Measurements from ENCODE around the gene ARL17A.
"Not testable (repeated sequence)": the region's sequence is repeated elsewhere in the genome, so short reads cannot be mapped to it uniquely, and the experiment has no call there.

Gene ARL17A

DNA sequence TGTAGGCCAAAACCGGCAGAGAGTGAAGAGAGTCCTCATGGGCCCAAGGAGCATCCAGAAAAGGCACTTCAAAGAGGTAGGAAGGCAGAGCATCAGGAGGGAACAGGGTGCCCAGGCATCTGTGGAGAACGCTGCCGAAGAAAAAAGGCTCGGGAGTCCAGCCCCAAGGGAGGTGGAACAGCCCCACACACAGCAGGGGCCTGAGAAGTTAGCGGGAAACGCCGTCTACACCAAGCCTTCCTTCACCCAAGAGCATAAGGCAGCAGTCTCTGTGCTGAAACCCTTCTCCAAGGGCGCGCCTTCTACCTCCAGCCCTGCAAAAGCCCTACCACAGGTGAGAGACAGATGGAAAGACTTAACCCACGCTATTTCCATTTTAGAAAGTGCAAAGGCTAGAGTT lies 30.9 kb downstream of the ARL17A start:
- DNase-seq (ENCODE audit: low read depth): not testable (repeated sequence)

DNA sequence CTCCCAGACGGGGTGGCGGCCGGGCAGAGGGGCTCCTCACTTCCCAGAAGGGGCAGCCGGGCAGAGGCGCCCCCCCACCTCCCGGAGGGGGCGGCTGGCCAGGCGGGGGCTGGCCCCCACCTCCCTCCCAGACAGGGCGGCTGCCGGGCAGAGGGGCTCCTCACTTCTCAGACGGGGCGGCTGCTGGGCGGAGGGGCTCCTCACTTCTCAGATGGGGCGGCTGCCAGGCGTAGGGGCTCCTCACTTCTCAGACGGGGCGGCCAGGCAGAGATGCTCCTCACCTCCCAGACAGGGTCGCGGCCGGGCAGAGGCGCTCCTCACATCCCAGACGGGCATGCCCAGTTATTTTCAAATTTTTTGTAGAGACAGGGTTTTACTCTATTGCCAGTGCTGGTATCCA lies 44.8 kb downstream of the ARL17A start:
- not testable (repeated sequence) for DNase-seq (ENCODE audit: low read depth)

DNA sequence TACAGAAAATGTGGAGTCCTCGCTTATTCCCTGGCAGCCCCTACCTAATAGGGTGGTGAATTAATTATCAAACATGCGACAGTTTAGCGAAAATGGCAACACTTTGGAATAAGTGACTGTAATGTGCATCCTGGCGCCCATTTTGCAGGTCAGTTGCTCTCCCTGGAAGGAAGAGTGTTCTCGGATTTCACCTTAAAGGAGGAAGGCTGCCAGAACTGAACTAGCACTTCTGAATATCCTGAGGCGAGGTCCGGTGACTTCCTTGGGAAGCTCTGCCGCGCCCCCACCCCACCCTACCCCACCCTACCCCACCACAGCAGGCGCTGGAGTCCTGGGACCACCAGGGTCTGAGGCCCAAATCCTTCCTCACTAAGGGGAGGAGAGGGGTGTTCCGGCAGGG lies 67.3 kb downstream of the ARL17A start, which contains the start of gene LRRC37A2:
LRRC37A2 (plus strand) TSS at position 301 of the 400 bp plus-strand sequence. CDS start 245 bp downstream, outside the sequence.
- DNase-seq (ENCODE audit: low read depth): not testable (repeated sequence)

GRCh38 chr17:46505896-46506295 lies 73.6 kb downstream of the ARL17A start:
- not testable (repeated sequence) for DNase-seq (ENCODE audit: low read depth)

DNA sequence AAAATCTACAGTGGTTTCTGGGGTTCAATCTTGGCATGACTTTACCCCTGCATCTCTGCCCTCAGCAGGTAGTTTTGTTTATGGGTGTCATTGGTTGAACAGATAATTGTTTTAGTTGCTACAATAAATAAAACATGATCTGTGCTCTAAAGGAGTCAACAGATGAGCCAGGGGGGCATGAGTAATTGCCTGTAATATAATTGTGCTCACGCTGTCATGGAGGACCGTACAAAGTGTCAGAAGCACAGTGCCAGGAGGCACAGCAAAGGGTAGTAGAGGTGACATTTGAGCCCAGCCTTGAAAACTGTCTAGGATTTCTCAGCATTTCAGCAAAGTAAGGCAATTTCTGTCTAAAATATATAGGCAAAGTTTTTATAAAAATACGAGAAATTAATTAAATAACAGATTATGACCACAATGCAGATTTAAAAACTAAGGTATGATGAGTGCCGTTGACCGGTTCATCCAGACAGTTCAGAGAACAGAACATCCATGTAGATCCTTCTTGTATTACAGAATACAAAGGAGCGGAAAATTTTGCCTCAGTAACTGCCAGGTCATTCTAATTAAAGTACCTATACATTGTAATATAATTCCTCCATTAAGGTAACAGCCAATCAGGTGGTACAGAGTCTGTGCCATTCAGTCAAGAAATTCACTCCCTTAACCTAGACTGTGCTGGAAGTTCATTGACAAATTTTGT lies 79.9 kb downstream of the ARL17A start:
- not testable (repeated sequence) for DNase-seq (ENCODE audit: low read depth)

- DNase-seq (ENCODE audit: low read depth): not testable (repeated sequence)
Measured at GRCh38 chr17:46492021-46492420, 87.5 kb downstream of the ARL17A start.

DNA sequence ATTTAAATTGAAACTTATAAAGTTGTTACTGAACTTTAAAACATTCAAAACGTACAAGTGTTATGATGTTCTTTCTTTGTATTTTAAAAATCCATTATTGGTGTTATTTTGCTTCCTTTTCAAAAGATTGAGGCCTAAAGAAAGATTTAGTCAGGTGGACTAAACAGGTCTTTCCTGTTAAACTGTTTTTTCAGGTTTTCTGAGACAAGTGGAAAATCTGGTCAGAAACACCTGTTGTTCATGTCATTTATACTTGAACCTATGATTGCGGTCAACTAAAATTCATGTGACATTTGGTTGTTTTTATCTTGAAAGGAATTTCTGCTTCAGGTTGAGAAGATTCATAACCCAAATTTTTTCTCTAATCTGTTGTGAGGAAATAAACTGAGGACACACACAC lies 98.2 kb downstream of the ARL17A start:
- not testable (repeated sequence) for DNase-seq (ENCODE audit: low read depth)

- not testable (repeated sequence) for DNase-seq (ENCODE audit: low read depth)
Measured at GRCh38 chr17:46478823-46479222, 100.7 kb downstream of the ARL17A start.

GRCh38 chr17:46475583-46475982 lies 103.9 kb downstream of the ARL17A start:
- not testable (repeated sequence) for DNase-seq (ENCODE audit: low read depth)

GRCh38 chr17:46474489-46474888 lies 105.0 kb downstream of the ARL17A start:
- DNase-seq (ENCODE audit: low read depth): not testable (repeated sequence)

- DNase-seq (ENCODE audit: low read depth): not testable (repeated sequence)
Measured at GRCh38 chr17:46467618-46468017, 111.9 kb downstream of the ARL17A start.
